Chondrocyte (in vitro differentiated cells): ENCODE data around the gene PRKCH. TPM values are rescaled to one million over a fixed set of nuclear protein-coding genes. Genes with fewer than 3 reads are reported as not detected.

Source experiments
- DNase-seq: peaks from one replicate; pipeline ENCODE4 v3.0.0; 2021; ENCODE audit warnings: mixed read lengths, low spot score
- H3K27ac Mint-ChIP-seq: one replicate; pipeline ENCODE4 v1.8.0; 2021; ENCODE audit warnings: mild to moderate bottlenecking, moderate library complexity, mixed read lengths; ENCODE audit not compliant: unreplicated experiment
- H3K27me3 Mint-ChIP-seq: 2 replicates; pipeline ENCODE4 v1.8.0; 2021; ENCODE audit warnings: low read depth, mixed read lengths
- H3K36me3 Mint-ChIP-seq: 2 replicates; pipeline ENCODE4 v1.8.0; 2021; ENCODE audit warnings: low read depth, mixed read lengths
- H3K4me1 Mint-ChIP-seq: 2 replicates; pipeline ENCODE4 v1.8.0; 2021; ENCODE audit warnings: low read depth, mild to moderate bottlenecking, mixed read lengths
- H3K4me3 Mint-ChIP-seq: one replicate; pipeline ENCODE4 v1.8.0; 2021; ENCODE audit warnings: mild to moderate bottlenecking, moderate library complexity, mixed read lengths; ENCODE audit not compliant: unreplicated experiment
- H3K9me3 Mint-ChIP-seq: 2 replicates; pipeline ENCODE4 v1.8.0; 2021; ENCODE audit warnings: low read depth, mixed read lengths
- total RNA-seq: library from RNA; stranded (reverse); gene quantifications from 3 replicates; pipeline ENCODE4 v1.2.1, GENCODE V29; 2021
- TF ChIP-seq, protein P1 (sequence below): fragments of 200-600 bp; sonication (generic); IDR thresholded peaks from 2 replicates; pipeline ENCODE4 v1.5.0; 2021; ENCODE audit warnings: antibody characterized with exemption, mild to moderate bottlenecking, moderate library complexity

The PRKCH gene
- total RNA-seq, 1 donor from 2014 or later = 9.7 TPM

DNA sequence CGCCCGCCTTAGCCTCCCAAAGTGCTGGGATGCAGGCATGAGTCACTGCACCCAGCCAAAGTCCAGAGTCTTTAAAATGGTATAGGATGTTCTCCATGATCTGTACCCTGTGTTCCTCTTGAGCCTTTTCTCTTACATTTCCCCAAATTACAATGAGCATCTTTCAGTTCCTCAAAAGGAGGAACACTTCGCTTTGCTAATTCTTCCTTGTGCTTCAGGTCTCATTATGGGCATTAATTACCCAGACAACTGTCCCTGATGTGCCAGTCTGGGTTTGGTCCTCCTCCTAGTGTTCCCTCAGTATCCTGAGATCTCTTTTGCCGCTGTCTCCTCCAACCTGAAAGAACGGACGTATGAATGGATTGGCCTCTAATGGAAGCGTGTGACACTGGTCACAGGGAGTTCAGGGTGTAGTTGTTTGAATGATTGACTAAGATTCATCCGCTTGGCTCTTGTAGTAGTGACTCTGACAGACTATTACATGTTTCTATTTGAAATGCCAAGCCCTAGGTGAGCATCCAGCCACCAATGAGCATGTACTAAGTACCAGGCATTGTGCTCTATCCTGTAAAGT, 8.2 kb downstream of the PRKCH start:
- Mint-ChIP-seq H3K36me3 (peaks cover 2% of the 10 kb centered on the region), H3K27me3 (no peaks in the 10 kb centered on the region), H3K4me3 (no peak overlapping the region), H3K27ac (no peak overlapping the region), H3K4me1 (peaks cover 5% of the 10 kb centered on the region), H3K9me3 (peaks cover 8% of the 10 kb centered on the region)
- TF ChIP-seq, protein P1, sequence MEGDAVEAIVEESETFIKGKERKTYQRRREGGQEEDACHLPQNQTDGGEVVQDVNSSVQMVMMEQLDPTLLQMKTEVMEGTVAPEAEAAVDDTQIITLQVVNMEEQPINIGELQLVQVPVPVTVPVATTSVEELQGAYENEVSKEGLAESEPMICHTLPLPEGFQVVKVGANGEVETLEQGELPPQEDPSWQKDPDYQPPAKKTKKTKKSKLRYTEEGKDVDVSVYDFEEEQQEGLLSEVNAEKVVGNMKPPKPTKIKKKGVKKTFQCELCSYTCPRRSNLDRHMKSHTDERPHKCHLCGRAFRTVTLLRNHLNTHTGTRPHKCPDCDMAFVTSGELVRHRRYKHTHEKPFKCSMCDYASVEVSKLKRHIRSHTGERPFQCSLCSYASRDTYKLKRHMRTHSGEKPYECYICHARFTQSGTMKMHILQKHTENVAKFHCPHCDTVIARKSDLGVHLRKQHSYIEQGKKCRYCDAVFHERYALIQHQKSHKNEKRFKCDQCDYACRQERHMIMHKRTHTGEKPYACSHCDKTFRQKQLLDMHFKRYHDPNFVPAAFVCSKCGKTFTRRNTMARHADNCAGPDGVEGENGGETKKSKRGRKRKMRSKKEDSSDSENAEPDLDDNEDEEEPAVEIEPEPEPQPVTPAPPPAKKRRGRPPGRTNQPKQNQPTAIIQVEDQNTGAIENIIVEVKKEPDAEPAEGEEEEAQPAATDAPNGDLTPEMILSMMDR = no peak
- no peak for DNase-seq

DNA sequence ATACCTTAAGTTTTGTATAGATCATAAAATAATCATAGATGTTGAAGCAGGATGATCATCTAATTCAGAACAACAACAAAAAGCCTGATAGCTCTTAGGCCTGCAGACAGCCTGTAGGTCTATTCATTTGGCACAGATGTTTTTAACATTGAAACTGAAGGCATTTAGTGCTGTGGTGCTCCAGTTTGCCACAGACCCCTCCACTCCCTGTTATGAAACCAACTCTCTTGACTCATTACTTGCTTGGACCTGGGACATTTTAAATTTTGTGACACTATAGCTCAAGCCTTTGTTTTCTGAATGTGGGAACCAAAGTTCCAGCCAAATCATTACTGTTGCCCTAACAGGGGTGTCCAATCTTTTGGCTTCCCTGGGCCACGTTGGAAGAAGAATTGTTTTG, 9.1 kb downstream of the PRKCH start:
- TF ChIP-seq, protein P1 = no peak
- Mint-ChIP-seq H3K4me3 (no peak overlapping the region), H3K27me3 (no peaks in the 10 kb centered on the region), H3K4me1 (peaks cover 5% of the 10 kb centered on the region), H3K9me3 (peaks cover 7% of the 10 kb centered on the region), H3K27ac (no peak overlapping the region), H3K36me3 (peaks cover 2% of the 10 kb centered on the region)
- no peak for DNase-seq

DNA sequence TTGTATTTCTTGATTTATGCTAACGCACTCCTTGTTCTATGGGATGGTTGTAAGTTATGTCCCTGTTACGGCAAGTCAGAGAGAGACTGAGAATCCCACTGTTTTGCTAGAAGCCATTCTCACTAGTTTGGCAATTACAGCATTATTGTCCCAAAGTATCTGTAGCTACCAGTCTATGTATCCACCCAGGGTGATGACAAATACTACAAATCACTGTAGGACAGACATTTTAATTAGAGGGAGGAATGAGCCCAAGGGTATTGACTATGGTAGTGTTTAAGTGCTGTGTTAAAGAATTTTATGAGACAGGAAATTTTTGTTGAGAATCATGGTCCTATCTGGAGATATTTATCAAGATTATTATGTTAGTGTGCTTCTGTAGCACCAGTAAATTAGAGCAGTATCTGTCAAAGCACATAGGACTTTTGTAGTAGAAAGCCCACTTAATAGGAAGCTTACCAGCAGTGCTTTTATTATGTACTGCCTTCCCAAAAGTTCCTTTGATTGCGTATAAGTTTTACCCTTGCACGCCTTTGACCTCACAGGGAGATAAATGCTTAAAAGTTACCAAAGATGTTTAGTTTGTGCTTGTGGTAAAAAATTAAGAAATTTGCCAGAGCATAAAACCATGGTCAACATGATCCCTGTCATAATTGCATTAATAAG, 10.7 kb downstream of the PRKCH start:
- no peaks in the 10 kb centered on the region for H3K9me3 Mint-ChIP-seq
- no peak for DNase-seq
- no peak overlapping the region for H3K4me3 Mint-ChIP-seq
- H3K4me1 Mint-ChIP-seq = peaks cover under 1% of the 10 kb centered on the region
- TF ChIP-seq, protein P1 = no peak
- H3K27me3 Mint-ChIP-seq = no peaks in the 10 kb centered on the region
- H3K27ac Mint-ChIP-seq = no peak overlapping the region
- no peaks in the 10 kb centered on the region for H3K36me3 Mint-ChIP-seq

DNA sequence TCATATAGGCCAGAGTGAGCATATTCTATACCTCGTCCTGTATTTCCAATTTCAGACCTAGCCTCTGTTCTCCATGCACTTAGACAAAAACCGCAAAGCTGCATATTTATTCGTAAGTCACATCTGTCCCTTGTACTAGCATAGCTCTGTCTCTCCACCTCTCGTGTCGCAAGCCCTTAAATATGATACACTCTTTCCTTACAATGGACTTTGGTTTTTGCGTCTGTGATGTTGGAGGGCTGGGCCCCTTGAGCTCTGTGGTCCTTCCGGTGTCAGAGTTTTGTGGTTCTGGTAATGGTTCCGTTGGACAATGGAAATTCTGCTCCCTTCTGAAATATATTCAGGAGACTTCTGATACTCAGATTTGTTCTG, 11.3 kb downstream of the PRKCH start:
- Mint-ChIP-seq H3K27me3 (no peaks in the 10 kb centered on the region), H3K4me1 (no peaks in the 10 kb centered on the region), H3K4me3 (no peak overlapping the region), H3K36me3 (no peaks in the 10 kb centered on the region), H3K27ac (no peak overlapping the region), H3K9me3 (no peaks in the 10 kb centered on the region)
- DNase-seq = no peak
- TF ChIP-seq, protein P1 = no peak

DNA sequence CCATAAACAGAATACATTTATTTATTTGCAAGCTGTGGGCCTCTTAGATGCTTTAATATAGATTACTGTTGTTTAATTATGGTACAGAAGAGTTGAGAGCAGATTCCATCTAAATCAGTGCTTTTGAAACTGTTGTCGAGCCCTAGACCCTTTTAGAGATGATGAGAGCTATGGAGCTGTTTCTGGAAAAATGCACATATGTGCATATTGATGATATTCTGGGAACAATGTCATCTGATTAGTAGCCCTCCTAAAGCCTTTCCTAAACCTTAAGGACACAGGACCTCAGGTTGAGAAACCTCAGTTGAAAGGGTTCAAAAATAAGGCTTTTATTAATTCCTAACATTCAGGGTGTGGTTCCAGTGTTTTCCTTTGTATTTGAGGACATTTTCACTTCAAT, 11.7 kb downstream of the PRKCH start:
- H3K36me3 Mint-ChIP-seq = no peaks in the 10 kb centered on the region
- no peak overlapping the region for H3K27ac Mint-ChIP-seq
- peaks cover 4% of the 10 kb centered on the region for H3K4me1 Mint-ChIP-seq
- TF ChIP-seq, protein P1 = no peak
- no peaks in the 10 kb centered on the region for H3K27me3 Mint-ChIP-seq
- DNase-seq = no peak
- H3K9me3 Mint-ChIP-seq = no peaks in the 10 kb centered on the region
- no peak overlapping the region for H3K4me3 Mint-ChIP-seq
